HTERT RPE-1 (cell line): ENCODE results near the gene CRTC3.
"Not testable (repeated sequence)": the region's sequence is repeated elsewhere in the genome, so short reads cannot be mapped to it uniquely, and the experiment has no call there.

Experiments
- in situ Hi-C: fragments of 300-500 bp; cut with MboI; formaldehyde crosslinking; loops from 4 replicates; pipeline ENCODE4 v1.14.3; 2020; ENCODE audit warnings: low sequenced_read_pairs

Gene CRTC3, protein sequence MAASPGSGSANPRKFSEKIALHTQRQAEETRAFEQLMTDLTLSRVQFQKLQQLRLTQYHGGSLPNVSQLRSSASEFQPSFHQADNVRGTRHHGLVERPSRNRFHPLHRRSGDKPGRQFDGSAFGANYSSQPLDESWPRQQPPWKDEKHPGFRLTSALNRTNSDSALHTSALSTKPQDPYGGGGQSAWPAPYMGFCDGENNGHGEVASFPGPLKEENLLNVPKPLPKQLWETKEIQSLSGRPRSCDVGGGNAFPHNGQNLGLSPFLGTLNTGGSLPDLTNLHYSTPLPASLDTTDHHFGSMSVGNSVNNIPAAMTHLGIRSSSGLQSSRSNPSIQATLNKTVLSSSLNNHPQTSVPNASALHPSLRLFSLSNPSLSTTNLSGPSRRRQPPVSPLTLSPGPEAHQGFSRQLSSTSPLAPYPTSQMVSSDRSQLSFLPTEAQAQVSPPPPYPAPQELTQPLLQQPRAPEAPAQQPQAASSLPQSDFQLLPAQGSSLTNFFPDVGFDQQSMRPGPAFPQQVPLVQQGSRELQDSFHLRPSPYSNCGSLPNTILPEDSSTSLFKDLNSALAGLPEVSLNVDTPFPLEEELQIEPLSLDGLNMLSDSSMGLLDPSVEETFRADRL

GRCh38 chr15:90529371-90530249 is at the start of gene CRTC3:
CRTC3 (plus strand) TSS chr15:90529923; CDS start chr15:90530072, 149 bp downstream.
- in situ Hi-C loops = no loop called here

DNA sequence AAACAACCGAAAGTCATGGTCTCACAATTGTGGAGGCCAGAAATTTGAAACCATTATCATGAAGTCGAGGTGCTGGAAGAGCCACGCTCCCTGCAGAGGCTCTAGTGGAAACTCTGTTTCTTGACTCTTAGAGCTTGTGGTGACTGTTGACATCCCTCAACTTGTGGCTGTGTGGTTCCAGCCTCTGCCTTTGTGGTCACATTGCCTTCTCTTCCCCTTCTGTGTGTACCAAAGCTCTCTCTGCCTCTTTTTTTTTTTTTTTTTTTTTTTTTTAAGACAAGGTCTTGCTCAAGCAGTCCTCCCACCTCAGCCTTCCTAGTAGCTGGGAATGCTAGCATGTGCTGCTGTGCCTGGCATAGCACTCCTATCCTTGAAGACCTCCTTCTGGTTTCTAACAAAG is 48.7 kb upstream of the CRTC3 start:
- in situ Hi-C loops = no loop called here

DNA sequence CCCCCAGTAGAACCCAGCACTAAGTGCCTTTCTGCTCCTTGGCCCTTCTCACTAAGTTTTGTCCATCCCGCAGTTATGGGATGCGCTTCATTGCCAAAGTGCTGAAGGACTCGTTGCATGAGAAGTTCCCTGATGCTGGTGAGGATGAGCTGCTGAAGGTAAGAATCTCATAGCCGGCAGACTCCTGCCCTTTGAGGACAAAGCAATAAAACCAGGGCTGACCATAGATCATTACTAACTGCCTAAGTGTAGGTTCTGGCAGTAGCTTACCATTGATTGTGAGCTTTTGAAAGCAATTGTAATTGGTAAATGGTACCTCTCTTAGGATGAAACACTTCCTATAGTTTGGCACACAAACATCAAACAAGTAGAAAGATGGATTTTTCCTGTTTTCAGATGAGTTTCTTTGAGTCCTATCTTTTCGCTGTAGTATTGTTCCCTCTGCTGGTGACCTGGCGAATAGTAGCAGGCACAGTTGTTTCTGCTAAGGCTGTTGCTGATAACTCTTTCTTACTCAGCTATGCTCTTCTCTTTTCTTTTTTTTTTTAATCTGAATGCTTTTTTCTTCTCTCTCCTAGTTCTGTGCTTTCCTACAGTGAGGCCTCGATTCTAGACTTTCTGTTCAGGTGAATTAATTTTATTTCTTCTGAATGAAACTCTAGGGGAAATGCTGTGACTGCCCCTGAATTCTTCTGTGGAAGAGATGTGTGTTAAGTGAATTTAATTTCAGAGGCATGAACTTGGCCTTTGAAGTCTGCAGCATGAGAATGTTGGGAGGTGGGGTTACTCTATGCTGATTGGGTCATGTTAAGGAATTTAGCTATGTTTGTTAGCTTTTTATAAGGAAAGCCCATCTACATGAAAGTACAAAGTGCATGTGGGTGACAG is 47.4 kb upstream of the CRTC3 start:
- in situ Hi-C loops = no loop called here

DNA sequence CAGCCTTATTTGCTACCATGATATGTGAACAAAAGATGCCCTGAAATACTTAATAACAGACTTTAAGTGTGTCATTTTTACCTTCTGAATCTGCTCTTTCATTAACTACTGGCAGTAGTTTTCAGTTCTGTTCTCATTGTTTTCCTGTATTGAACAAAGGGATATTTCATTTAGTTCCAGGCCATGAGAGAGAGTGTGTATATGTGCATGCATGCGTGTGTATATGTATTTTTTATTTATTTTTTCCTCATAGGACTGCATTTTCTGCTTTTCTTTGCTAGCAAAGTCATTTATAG is 46.8 kb upstream of the CRTC3 start:
- in situ Hi-C loops = no loop called here

DNA sequence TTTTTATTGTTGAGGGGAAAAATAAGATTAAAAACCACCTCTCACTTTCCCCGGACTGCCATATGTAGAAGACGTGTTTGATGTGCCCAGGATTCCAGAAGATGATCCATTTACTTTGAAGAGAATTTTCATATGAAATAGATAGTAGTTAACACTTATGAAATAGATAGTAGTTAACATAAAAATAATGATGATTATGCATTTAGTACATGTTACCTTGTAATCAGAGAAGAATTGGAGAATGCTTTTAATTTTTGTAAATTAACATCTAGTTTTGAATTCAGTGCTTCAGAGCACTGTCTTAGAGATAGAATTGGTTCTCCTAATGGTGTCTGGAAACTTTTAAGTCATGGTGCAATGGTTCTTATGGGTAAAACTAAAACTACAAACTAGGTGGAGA is 46.1 kb upstream of the CRTC3 start:
- in situ Hi-C loops = no loop called here

DNA sequence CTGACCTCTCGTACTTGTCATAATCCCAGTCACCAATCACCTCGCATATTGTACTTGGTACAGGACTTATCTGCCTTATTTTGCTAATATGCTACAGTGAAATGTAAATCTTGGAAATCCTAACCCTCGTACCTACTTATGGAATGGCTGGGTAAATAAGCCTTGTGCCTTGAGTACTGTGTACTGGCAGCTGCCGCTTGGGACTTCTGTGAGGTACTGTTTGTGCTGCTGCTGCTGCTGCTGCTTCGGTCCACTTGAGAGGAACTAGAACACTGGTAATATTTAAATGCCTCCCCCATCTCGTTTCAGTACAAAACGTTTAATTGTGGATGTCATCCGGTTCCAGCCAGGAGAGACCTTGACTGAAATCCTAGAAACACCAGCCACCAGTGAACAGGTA is 42.5 kb upstream of the CRTC3 start:
- in situ Hi-C loops = no loop called here

DNA sequence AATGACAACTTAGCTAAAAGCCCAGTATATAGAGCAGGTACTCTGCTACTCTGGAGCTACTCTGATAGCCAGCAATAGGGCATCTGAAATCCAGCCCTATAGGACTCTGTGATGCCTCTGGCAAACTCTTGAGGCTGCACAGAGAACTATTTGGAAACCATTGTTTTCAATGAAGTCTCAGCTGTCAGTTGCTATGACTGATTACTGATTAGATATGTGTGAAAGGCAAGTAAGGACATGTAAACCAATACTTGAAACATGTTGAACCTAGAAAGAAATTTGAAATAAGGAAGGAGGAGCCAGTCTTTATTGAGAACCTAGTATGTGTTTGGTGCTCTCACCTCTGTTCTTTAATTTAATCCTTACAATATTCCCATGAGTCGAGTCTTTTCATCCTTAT is 40.2 kb upstream of the CRTC3 start:
- in situ Hi-C loops = no loop called here

GRCh38 chr15:90489944-90490343 is 39.8 kb upstream of the CRTC3 start:
- in situ Hi-C loops = no loop called here

- in situ Hi-C loops = no loop called here
Observed at GRCh38 chr15:90493647-90494046, 36.1 kb upstream of the CRTC3 start.

DNA sequence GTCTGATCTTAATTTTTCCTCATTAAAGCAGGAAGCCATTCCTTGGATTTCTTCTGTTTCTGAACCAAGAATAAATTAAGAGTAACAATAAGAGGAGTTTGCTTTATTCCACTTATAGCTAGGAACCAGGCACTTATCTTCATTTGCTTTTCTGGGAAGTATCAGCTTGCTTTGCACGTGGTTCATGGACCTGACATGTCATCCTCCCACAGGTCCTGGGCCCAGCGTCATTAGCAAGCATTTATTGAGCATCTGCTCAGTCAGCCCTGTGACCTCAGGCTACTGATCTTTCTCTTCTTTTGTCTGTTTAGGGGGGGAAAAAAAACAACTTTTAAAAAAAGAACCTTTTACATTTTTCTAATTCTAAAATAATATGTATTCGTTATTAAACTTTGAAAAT is 34.7 kb upstream of the CRTC3 start:
- in situ Hi-C loops = no loop called here

- in situ Hi-C loops = no loop called here
Observed at GRCh38 chr15:90496791-90497190, 32.9 kb upstream of the CRTC3 start.

- in situ Hi-C loops = no loop called here
Observed at GRCh38 chr15:90497376-90497775, 32.3 kb upstream of the CRTC3 start.

- in situ Hi-C loops = no loop called here
Observed at GRCh38 chr15:90497912-90498311, 31.8 kb upstream of the CRTC3 start.

DNA sequence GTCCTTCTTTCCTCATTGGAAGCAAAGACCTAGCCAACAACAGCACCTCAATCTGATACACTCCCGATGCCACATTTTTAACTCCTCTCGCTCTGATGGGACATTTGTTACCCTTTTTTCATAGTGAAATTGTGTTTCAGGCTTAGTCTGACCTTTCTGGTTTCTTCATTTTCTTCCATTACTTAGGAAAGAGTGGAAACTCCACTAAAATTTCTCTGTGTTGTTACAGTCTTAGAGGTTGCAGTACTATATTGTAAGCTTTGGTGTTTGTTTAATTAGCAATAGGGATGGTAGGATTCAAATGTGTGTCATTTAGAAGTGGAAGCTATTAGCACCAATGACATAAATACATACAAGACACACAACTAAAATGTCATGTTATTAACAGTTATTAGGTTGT is 29.6 kb upstream of the CRTC3 start:
- in situ Hi-C loops = no loop called here

DNA sequence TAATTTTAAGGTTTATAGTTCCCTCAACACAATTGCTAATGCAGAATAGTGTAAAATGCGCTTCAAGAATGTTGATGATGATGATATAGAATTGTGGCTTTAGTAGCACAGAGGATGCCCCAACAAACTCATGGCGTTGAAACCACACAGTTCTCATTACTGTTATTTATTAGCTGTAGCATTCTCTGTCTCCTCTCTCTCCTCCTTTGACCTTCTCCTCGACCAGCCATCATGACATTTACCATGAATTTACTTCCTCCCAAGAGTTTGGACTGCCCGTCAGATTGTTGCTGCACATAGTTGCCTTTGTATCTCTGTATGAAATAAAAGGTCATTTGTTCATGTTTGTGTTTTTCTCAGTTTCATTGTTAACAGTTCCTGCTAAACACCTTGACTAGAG is 27.8 kb upstream of the CRTC3 start:
- in situ Hi-C loops = no loop called here

DNA sequence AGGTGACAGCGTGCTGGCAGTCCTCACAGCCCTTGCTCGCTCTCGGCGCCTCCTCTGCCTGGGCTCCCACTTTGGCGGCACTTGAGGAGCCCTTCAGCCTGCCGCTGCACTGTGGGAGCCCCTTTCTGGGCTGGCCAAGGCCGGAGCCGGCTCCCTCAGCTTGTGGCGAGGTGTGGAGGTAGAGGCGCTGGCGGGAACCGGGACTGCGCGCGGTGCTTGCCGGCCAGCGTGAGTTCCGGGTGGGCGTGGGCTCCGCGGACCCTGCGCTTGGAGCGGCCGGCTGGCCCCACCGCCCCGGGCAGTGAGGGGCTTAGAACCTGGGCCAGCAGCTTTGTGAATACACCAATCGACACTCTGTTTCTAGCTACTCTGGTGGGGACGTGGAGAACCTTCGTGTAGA is 18.9 kb upstream of the CRTC3 start:
- in situ Hi-C loops = not testable (repeated sequence)

GRCh38 chr15:90511211-90511618 is 18.5 kb upstream of the CRTC3 start:
- in situ Hi-C loops = not testable (repeated sequence)

DNA sequence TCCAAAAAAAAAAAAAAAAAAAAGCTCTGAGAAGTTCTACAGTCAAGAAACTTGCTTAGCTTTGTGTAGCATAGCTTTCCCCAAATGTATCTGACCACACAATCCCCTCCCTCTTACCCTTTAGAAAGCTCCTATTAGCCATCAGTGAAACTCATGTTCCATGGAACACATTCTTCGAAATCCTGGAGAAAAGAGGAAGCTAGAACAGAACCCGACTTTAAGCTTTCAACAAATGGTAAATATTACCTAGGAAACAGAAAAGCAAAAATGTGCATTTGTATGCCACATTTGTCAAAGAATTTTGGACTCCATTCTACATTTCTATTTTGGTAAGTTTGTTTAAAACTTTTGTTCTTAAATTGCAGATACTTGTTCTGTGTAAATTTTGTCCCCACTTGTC is 17.4 kb upstream of the CRTC3 start:
- in situ Hi-C loops = no loop called here

- in situ Hi-C loops = no loop called here
Observed at GRCh38 chr15:90512981-90513380, 16.7 kb upstream of the CRTC3 start.

DNA sequence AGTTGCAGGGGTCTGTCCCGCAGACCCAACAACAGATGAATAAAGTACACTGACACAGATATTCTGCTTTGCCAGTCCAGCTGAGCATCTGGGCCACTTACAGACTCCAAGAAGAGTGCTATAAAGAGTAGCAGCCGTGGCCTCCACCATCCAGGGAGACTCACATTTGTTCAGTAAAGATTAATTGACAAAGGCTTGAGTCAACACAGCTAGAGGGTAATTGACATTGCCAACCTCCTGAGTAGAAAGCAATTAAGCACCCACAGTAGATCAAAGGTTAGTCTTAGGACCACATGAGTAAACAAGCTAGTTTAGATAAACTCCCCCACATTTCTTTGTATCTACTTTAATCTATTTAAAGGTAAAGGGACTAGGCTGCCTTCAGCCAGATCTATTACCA is 16.3 kb upstream of the CRTC3 start:
- in situ Hi-C loops = no loop called here

- in situ Hi-C loops = not testable (repeated sequence)
Observed at GRCh38 chr15:90513893-90514292, 15.8 kb upstream of the CRTC3 start.
